Activated CD4-positive, alpha-beta T cell treated with anti-CD3 and anti-CD28 coated beads for 1 hour (primary cell): ENCODE measurements around the gene FCER1G.

ENCODE experiments used
- DNase-seq: peaks from one replicate; pipeline ENCODE4 v3.0.0-alpha.2; 2020

The FCER1G gene

GRCh38 chr1:161215076-161215475 lies at the start of gene FCER1G:
Gene FCER1G, plus strand, starts transcription at chr1:161215295. Its CDS starts 27 bp downstream, at chr1:161215322.
- no peak for DNase-seq

GRCh38 chr1:161165742-161166668 lies 49.1 kb upstream of the FCER1G start, which contains the start of gene PPOX:
Gene PPOX, plus strand, starts transcription at chr1:161166426. Its CDS starts 422 bp downstream, at chr1:161166848.
- peak; percentile 84 for DNase-seq

GRCh38 chr1:161166669-161167548 lies 48.2 kb upstream of the FCER1G start:
- no peak for DNase-seq

GRCh38 chr1:161168906-161169305 lies 46.2 kb upstream of the FCER1G start:
- no peak for DNase-seq

GRCh38 chr1:161171191-161171590 lies 43.9 kb upstream of the FCER1G start:
- no peak for DNase-seq

GRCh38 chr1:161171696-161172095 lies 43.4 kb upstream of the FCER1G start:
- no peak for DNase-seq

GRCh38 chr1:161172349-161172748 lies 42.7 kb upstream of the FCER1G start:
- DNase-seq = no peak

GRCh38 chr1:161172776-161173376 lies 42.2 kb upstream of the FCER1G start:
- no peak for DNase-seq

- no peak for DNase-seq
Observed at GRCh38 chr1:161173711-161174110, 41.4 kb upstream of the FCER1G start.

- no peak for DNase-seq
Observed at GRCh38 chr1:161174911-161175310, 40.2 kb upstream of the FCER1G start.

GRCh38 chr1:161175771-161176453 lies 39.2 kb upstream of the FCER1G start:
- no peak for DNase-seq

GRCh38 chr1:161176468-161177111 lies 38.5 kb upstream of the FCER1G start:
- no peak for DNase-seq

GRCh38 chr1:161177112-161177935 lies 37.8 kb upstream of the FCER1G start, which contains the start of gene B4GALT3:
Gene B4GALT3, minus strand, starts transcription at chr1:161177507. Its CDS starts 1,447 bp downstream, at chr1:161176060.
- DNase-seq = peak; percentile 90

GRCh38 chr1:161177936-161178244 lies 37.2 kb upstream of the FCER1G start:
- DNase-seq = no peak

- no peak for DNase-seq
Observed at GRCh38 chr1:161179698-161180097, 35.4 kb upstream of the FCER1G start.

GRCh38 chr1:161180639-161181038 lies 34.5 kb upstream of the FCER1G start:
- DNase-seq = no peak

- no peak for DNase-seq
Observed at GRCh38 chr1:161182214-161182613, 32.9 kb upstream of the FCER1G start.

- DNase-seq = peak; percentile 56
Observed at GRCh38 chr1:161185282-161185682, 29.8 kb upstream of the FCER1G start.

- DNase-seq = no peak
Observed at GRCh38 chr1:161185732-161186311, 29.3 kb upstream of the FCER1G start.

- DNase-seq = no peak
Observed at GRCh38 chr1:161187311-161187710, 27.8 kb upstream of the FCER1G start.

- DNase-seq = no peak
Observed at GRCh38 chr1:161188381-161188780, 26.7 kb upstream of the FCER1G start.
